ENCODE data around the gene HTATSF1. TPM values are rescaled to one million over a fixed set of nuclear protein-coding genes. Genes with fewer than 3 reads are reported as not detected.

Gene HTATSF1
- total and polyA plus RNA-seq, 9 of the 15 experiments (the other 6 are each of a cell fraction or from before 2014, with no cell fraction given) = 2.6 to 87.7 (median 42.2) TPM

DNA sequence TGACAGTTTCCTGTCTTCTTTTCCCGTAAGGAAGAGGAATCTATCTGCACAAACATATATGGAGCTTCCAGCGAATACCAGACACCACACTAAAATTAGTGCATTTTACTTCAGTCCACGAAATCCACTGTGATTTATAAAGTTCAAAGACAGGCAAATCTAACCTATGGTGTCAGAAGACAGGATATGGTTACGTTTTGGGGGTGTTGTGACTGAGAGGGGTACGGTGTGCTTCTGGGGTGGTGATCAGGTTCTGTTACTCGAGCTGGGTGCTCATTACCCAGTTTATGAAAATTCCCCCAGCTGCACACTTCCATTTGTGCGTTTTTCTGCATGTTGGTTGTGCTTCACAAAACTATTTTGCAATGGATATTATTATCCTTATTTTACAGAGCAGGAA lies 44.9 kb downstream of the HTATSF1 start:
- H3K9me1 ChIP-seq (ENCODE audit: control insufficient read depth, insufficient read depth, low read length) = no peaks in the 10 kb centered on the region
- H3K36me3 ChIP-seq (ENCODE audit: control insufficient read depth, insufficient read depth, low read length) = no peaks in the 10 kb centered on the region
- H3K27me3 ChIP-seq (ENCODE audit: control insufficient read depth in 2 of 2, insufficient read depth in 2 of 2, low read length in 2 of 2) = peaks cover 0 to 27% of the 10 kb centered on the region in 2 experiments
- in situ Hi-C loops (cut with MboI) (no loop called here), intact Hi-C loops (cut with micrococcal nuclease) (no loop called here)
- H3K9me3 ChIP-seq (replicated peaks; ENCODE audit: control insufficient read depth, insufficient read depth, low read depth, low read length) = no peaks in the 10 kb centered on the region
- H4K20me1 ChIP-seq (replicated peaks; ENCODE audit: control insufficient read depth, insufficient read depth, low read length) = no peaks in the 10 kb centered on the region
- DNase-seq (ENCODE audit: extremely low read depth in 1 of 4, low spot score in 3 of 4) (no peak), FAIRE-seq (no peak), ATAC-seq (no peak)
- H3K4me2 ChIP-seq (ENCODE audit: insufficient read depth, low read length) = no peak overlapping the region
- CTCF ChIA-PET (ENCODE audit: low intra/inter-chr PET ratio) = no interaction called here
- H3K9ac ChIP-seq (ENCODE audit: insufficient read depth in 1 of 2, low read depth in 2 of 2, low read length in 2 of 2) = no peak overlapping the region
- POLR2A ChIA-PET = interaction anchor here (0.6 kb wide), 2 partner anchors 340 to 1283 kb away, joined by 3 to 4 read pairs; no protein-coding TSS in a partner anchor
- no peak overlapping the region for H3K27ac ChIP-seq (ENCODE audit: extremely low read depth, low read depth, low read length)
- no peak overlapping the region for H3K4me3 ChIP-seq
- H2AFZ ChIP-seq (ENCODE audit: low read depth, low read length) = no peak overlapping the region
- BruUV-seq (replicated peaks) = no TSS peak
- peaks cover 0 to 8% of the 10 kb centered on the region in 2 experiments; a peak in 1 of 5 replicates for H3K4me1 ChIP-seq (replicated peaks in 1 of 2; ENCODE audit: control insufficient read depth in 2 of 2, insufficient read depth in 2 of 2, low read length in 2 of 2)
- TF ChIP-seq RCOR1 (IDR thresholded peaks at IDR 0.05; ENCODE audit: borderline replicate concordance in 1 of 2, low read depth in 2 of 2, low read length in 2 of 2) (no peak), NR2C2 (CRISPR knock-in tag; IDR thresholded peaks at IDR 0.05) (no peak), NR2C2 (tag; IDR thresholded peaks at IDR 0.05) (no peak), ARID1B (IDR thresholded peaks at IDR 0.05) (no peak), NCOA1 (IDR thresholded peaks at IDR 0.05; ENCODE audit: low read depth) (no peak), MEF2A (IDR thresholded peaks at IDR 0.05; ENCODE audit: control insufficient read depth, low read depth, low read length) (no peak), ZNF77 (CRISPR knock-in tag; IDR thresholded peaks at IDR 0.05) (no peak), ZNF23 (CRISPR knock-in tag; IDR thresholded peaks at IDR 0.05) (no peak), PPARD (CRISPR knock-in tag; IDR thresholded peaks at IDR 0.05) (no peak), RBM25 (IDR thresholded peaks at IDR 0.05; ENCODE audit: low read depth, low read length, severe bottlenecking) (no peak), ZC3H11A (IDR thresholded peaks at IDR 0.05; ENCODE audit: low read depth, low read length) (no peak), MBD2 (IDR thresholded peaks at IDR 0.05; ENCODE audit: borderline replicate concordance, low read depth) (no peak)
- TF ChIP-seq, protein P1, sequence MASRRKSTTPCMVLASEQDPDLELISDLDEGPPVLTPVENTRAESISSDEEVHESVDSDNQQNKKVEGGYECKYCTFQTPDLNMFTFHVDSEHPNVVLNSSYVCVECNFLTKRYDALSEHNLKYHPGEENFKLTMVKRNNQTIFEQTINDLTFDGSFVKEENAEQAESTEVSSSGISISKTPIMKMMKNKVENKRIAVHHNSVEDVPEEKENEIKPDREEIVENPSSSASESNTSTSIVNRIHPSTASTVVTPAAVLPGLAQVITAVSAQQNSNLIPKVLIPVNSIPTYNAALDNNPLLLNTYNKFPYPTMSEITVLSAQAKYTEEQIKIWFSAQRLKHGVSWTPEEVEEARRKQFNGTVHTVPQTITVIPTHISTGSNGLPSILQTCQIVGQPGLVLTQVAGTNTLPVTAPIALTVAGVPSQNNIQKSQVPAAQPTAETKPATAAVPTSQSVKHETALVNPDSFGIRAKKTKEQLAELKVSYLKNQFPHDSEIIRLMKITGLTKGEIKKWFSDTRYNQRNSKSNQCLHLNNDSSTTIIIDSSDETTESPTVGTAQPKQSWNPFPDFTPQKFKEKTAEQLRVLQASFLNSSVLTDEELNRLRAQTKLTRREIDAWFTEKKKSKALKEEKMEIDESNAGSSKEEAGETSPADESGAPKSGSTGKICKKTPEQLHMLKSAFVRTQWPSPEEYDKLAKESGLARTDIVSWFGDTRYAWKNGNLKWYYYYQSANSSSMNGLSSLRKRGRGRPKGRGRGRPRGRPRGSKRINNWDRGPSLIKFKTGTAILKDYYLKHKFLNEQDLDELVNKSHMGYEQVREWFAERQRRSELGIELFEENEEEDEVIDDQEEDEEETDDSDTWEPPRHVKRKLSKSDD (conservative IDR thresholded peaks at IDR 0.05; ENCODE audit: low read length) = no peak
- no peaks in the 10 kb centered on the region for H3K79me2 ChIP-seq (ENCODE audit: control insufficient read depth, insufficient read depth, low read length)
- 0% methylated on average over 5 of the region's 7 CpGs for WGBS (ENCODE audit: insufficient coverage, low coverage, missing lambda C conversion rate)

All from K562 (cell line).